Naive B cell (primary cell): ENCODE measurements around the gene MEGF10. TPM values are rescaled to one million over a fixed set of nuclear protein-coding genes. Genes with fewer than 3 reads are reported as not detected.

ENCODE experiments used
- ATAC-seq, 2 donors: fragments of 150-1000 bp; cut with Tn5 transposase; 2 replicates each; pipeline ENCODE4 v1.10.0; 2021; ENCODE audit warnings: low read depth in 2 of 2, mild to moderate bottlenecking in 2 of 2, moderate library complexity in 2 of 2
- DNase-seq: peaks from one replicate; pipeline ENCODE4 v3.0.0; 2022
- H3K27ac Mint-ChIP-seq, 6 donors: one replicate each; pipeline ENCODE4 v1.8.0; 2020 to 2022; ENCODE audit warnings: mild to moderate bottlenecking in 6 of 6, mixed read lengths in 6 of 6, moderate library complexity in 5 of 6, inconsistent platforms in 2 of 6
- H3K27me3 Mint-ChIP-seq, 3 donors: one replicate each; pipeline ENCODE4 v1.8.0; 2021 to 2022; ENCODE audit warnings: mixed read lengths in 3 of 3, mild to moderate bottlenecking in 1 of 3
- H3K36me3 Mint-ChIP-seq, 2 donors: one replicate each; pipeline ENCODE4 v1.8.0; 2020 to 2022; ENCODE audit warnings: mixed read lengths in 2 of 2, inconsistent platforms in 1 of 2, mild to moderate bottlenecking in 1 of 2
- H3K4me1 Mint-ChIP-seq, 3 donors: one replicate each; pipeline ENCODE4 v1.8.0; 2020 to 2022; ENCODE audit warnings: mixed read lengths in 3 of 3, inconsistent platforms in 1 of 3, mild to moderate bottlenecking in 1 of 3, moderate library complexity in 1 of 3
- H3K4me3 Mint-ChIP-seq, 8 donors: one replicate each; pipeline ENCODE4 v1.8.0; 2020 to 2022; ENCODE audit warnings: mild to moderate bottlenecking in 8 of 8, mixed read lengths in 8 of 8, moderate library complexity in 8 of 8, inconsistent platforms in 2 of 8
- H3K9me3 Mint-ChIP-seq, 7 donors: one replicate each; pipeline ENCODE4 v1.8.0; 2020 to 2022; ENCODE audit warnings: mixed read lengths in 7 of 7, mild to moderate bottlenecking in 5 of 7, inconsistent platforms in 2 of 7, moderate library complexity in 1 of 7
- polyA plus RNA-seq, 6 donors: library from polyadenylated mRNA; unstranded; fragments of 300-500 nt; fragmentation: Illumina TruSeq; gene quantifications; one replicate each; pipeline ENCODE4 v1.2.3, GENCODE V29; 2021; ENCODE audit warnings: low read depth in 6 of 6

The MEGF10 gene
- polyA plus RNA-seq, 6 donors from 2014 or later = 0.03 TPM; not detected in 5

- Mint-ChIP-seq H3K27ac (no peak overlapping the region), H3K27me3 (peaks cover 0 to 7% (median 4%) of the 10 kb centered on the region in 3 donors), H3K4me1 (peaks cover 4 to 11% (median 11%) of the 10 kb centered on the region in 3 donors), H3K36me3 (no peaks in the 10 kb centered on the region), H3K9me3 (no peaks in the 10 kb centered on the region), H3K4me3 (no peak overlapping the region)
- DNase-seq = no peak
- ATAC-seq = no peak
Measured at GRCh38 chr5:127419683-127420257, 129.2 kb downstream of the MEGF10 start.

DNA sequence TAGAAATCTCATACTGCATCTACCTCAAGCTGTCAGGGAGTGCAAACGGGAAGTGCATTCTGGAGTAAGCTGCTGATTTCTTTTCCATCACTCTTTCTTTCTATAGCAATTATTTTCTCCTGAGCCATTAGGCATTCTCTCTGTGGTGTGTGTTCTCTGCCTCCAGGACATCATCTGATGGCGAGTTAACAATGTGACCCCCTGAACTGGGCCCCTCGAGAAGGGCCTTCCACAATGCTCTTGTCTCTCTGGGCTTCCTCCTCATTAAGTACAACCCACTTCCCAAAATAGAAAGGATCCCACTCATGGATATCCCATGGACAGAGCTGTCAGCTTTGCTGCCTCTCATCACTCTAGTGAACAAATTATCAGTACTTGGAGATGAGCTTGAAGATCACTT lies 130.2 kb downstream of the MEGF10 start:
- Mint-ChIP-seq H3K36me3 (no peaks in the 10 kb centered on the region), H3K27ac (no peak overlapping the region), H3K27me3 (peaks cover 0 to 7% (median 4%) of the 10 kb centered on the region in 3 donors), H3K9me3 (no peaks in the 10 kb centered on the region), H3K4me1 (peaks cover 4 to 11% (median 11%) of the 10 kb centered on the region in 3 donors), H3K4me3 (no peak overlapping the region)
- DNase-seq = no peak
- ATAC-seq = no peak

GRCh38 chr5:127421471-127421870 lies 130.9 kb downstream of the MEGF10 start:
- H3K4me3 Mint-ChIP-seq = no peak overlapping the region
- H3K4me1 Mint-ChIP-seq = peaks cover 4 to 11% (median 11%) of the 10 kb centered on the region in 3 donors
- DNase-seq = no peak
- H3K27ac Mint-ChIP-seq = peak overlapping the region in 2 of 6 donors; percentile 16 to 73
- no peaks in the 10 kb centered on the region for H3K9me3 Mint-ChIP-seq
- peaks cover 0 to 7% (median 4%) of the 10 kb centered on the region in 3 donors for H3K27me3 Mint-ChIP-seq
- no peaks in the 10 kb centered on the region for H3K36me3 Mint-ChIP-seq
- no peak for ATAC-seq

GRCh38 chr5:127423173-127423798 lies 132.7 kb downstream of the MEGF10 start:
- ATAC-seq (no peak), DNase-seq (no peak)
- Mint-ChIP-seq H3K27me3 (peaks cover 0 to 7% (median 0%) of the 10 kb centered on the region in 3 donors), H3K36me3 (no peaks in the 10 kb centered on the region), H3K27ac (peak overlapping the region in 4 of 6 donors; percentile 11 to 58 (median 48)), H3K4me1 (peaks cover 4 to 11% (median 11%) of the 10 kb centered on the region in 3 donors), H3K4me3 (peak overlapping the region in 3 of 8 donors; percentile 16 to 67 (median 26)), H3K9me3 (no peaks in the 10 kb centered on the region)

- no peaks in the 10 kb centered on the region for H3K9me3 Mint-ChIP-seq
- H3K4me3 Mint-ChIP-seq = no peak overlapping the region
- peak overlapping the region in 1 of 6 donors; percentile 29 for H3K27ac Mint-ChIP-seq
- no peak for ATAC-seq
- DNase-seq = no peak
- H3K27me3 Mint-ChIP-seq = peaks cover 0 to 4% (median 0%) of the 10 kb centered on the region in 3 donors
- H3K36me3 Mint-ChIP-seq = no peaks in the 10 kb centered on the region
- H3K4me1 Mint-ChIP-seq = peaks cover 4 to 11% (median 11%) of the 10 kb centered on the region in 3 donors
Measured at GRCh38 chr5:127425037-127425436, 134.4 kb downstream of the MEGF10 start.

DNA sequence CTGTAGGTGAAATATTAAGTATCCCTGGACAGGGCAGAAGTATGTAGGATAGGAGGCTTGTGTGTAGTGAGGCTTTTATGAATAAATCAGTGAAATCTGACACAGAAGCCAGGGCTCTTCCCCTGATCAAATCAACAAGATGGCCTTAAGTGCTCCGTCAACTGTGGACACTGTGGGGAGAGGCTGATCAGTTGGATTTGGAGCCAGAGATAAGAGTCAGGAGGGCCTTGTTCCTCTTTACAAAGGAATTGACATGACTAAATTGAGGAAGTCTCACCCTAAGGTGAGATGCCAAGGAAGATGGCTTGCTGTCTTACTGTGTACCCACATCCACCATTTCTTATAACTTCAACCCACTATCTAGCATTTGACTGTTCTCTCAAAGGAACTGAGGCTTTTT lies 135.3 kb downstream of the MEGF10 start:
- H3K36me3 Mint-ChIP-seq = no peaks in the 10 kb centered on the region
- no peak overlapping the region for H3K27ac Mint-ChIP-seq
- no peak overlapping the region for H3K4me3 Mint-ChIP-seq
- H3K27me3 Mint-ChIP-seq = peaks cover 0 to 4% (median 0%) of the 10 kb centered on the region in 3 donors
- ATAC-seq = no peak
- H3K9me3 Mint-ChIP-seq = no peaks in the 10 kb centered on the region
- no peak for DNase-seq
- peaks cover 4 to 11% (median 11%) of the 10 kb centered on the region in 3 donors for H3K4me1 Mint-ChIP-seq

DNA sequence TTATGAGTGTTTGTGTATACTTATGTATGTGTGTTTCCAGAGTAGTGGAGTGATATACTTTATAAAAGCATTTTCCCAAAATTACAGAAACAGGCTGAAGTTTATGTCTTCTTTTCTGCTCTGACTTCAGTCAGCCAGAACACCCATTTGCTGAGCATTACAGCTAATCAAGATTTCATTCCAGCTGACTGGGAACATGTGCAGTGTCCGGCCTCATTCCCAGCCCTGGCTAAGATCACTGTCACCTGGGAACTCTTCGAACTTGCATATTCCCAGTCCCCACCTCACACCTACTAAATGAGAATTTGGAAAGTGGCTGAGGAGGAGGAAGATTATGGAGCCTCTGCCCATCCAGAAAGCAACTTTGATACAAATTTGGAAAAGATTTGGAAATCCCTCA lies 136.1 kb downstream of the MEGF10 start:
- no peaks in the 10 kb centered on the region for H3K36me3 Mint-ChIP-seq
- H3K4me1 Mint-ChIP-seq = peaks cover 4 to 11% (median 11%) of the 10 kb centered on the region in 3 donors
- H3K27me3 Mint-ChIP-seq = peaks cover 0 to 4% (median 0%) of the 10 kb centered on the region in 3 donors

DNA sequence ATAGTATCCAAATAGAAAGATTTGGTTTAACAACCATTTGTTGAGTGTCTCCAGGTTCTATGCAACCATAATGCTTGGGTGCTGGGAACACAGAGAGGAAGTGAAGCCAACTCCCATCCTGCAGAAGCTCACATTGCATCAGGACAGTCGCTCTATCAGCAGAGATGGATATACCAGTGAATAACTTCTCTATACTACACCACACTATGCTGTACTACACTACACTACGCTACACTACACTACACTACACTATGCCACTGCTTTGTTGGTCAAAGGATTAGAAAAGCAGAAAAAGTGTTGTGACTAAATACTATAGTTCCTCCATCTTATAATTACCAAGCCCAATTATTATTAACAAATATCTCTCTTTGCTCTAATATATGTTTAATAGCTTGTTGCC lies 137.7 kb downstream of the MEGF10 start:
- DNase-seq (no peak), ATAC-seq (no peak)
- Mint-ChIP-seq H3K4me3 (no peak overlapping the region), H3K27ac (no peak overlapping the region), H3K27me3 (peaks cover 0 to 4% (median 0%) of the 10 kb centered on the region in 3 donors), H3K9me3 (no peaks in the 10 kb centered on the region), H3K4me1 (peaks cover 0 to 3% (median 2%) of the 10 kb centered on the region in 3 donors), H3K36me3 (no peaks in the 10 kb centered on the region)

More for the DNA sequence above, 136.1 kb downstream of the MEGF10 start:
- ATAC-seq (no peak), DNase-seq (no peak)
- Mint-ChIP-seq H3K4me3 (no peak overlapping the region), H3K9me3 (no peaks in the 10 kb centered on the region), H3K27ac (no peak overlapping the region)

GRCh38 chr5:127428748-127429147 lies 138.2 kb downstream of the MEGF10 start:
- no peak for ATAC-seq

DNA sequence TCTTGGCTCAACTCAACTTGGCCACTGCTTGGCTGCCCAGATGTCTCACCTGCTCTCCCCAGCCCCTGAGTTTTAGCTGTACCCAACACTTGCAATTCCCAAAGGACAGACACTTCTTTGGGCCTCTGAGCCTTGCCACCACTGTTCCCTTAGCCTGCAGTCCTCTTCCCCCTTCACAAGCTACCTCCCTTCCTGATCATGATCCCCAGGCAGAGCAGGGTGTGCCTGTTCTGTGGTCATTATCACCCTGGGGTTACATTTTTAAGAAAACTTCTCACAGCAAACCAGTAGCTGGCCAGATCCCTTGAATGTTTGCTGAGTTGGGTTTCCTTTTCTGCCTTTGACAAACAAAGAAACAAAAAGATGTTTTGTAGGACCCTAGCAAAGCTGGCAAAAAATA lies 139.3 kb downstream of the MEGF10 start:
- H3K4me3 Mint-ChIP-seq = no peak overlapping the region

More at GRCh38 chr5:127428748-127429147, 138.2 kb downstream of the MEGF10 start:
- DNase-seq = no peak
- peaks cover 0 to 4% (median 0%) of the 10 kb centered on the region in 3 donors for H3K27me3 Mint-ChIP-seq
- H3K9me3 Mint-ChIP-seq = no peaks in the 10 kb centered on the region
- no peak overlapping the region for H3K4me3 Mint-ChIP-seq
- H3K27ac Mint-ChIP-seq = no peak overlapping the region
- no peaks in the 10 kb centered on the region for H3K36me3 Mint-ChIP-seq
- H3K4me1 Mint-ChIP-seq = no peaks in the 10 kb centered on the region

GRCh38 chr5:127430627-127431026 lies 140.0 kb downstream of the MEGF10 start:
- H3K4me1 Mint-ChIP-seq = no peaks in the 10 kb centered on the region
- peaks cover 0 to 4% (median 0%) of the 10 kb centered on the region in 3 donors for H3K27me3 Mint-ChIP-seq
- no peak overlapping the region for H3K4me3 Mint-ChIP-seq
- H3K27ac Mint-ChIP-seq = no peak overlapping the region
- no peak for ATAC-seq
- DNase-seq = no peak
- no peaks in the 10 kb centered on the region for H3K36me3 Mint-ChIP-seq
- no peaks in the 10 kb centered on the region for H3K9me3 Mint-ChIP-seq

More for the DNA sequence above, 139.3 kb downstream of the MEGF10 start:
- Mint-ChIP-seq H3K4me1 (no peaks in the 10 kb centered on the region), H3K27ac (no peak overlapping the region), H3K36me3 (no peaks in the 10 kb centered on the region), H3K9me3 (no peaks in the 10 kb centered on the region), H3K27me3 (peaks cover 0 to 4% (median 0%) of the 10 kb centered on the region in 3 donors)
- ATAC-seq = no peak
- DNase-seq = no peak

- Mint-ChIP-seq H3K36me3 (no peaks in the 10 kb centered on the region), H3K27me3 (peaks cover 0 to 9% (median 0%) of the 10 kb centered on the region in 3 donors), H3K4me1 (no peaks in the 10 kb centered on the region), H3K9me3 (no peaks in the 10 kb centered on the region), H3K27ac (no peak overlapping the region), H3K4me3 (no peak overlapping the region)
- DNase-seq = no peak
- no peak for ATAC-seq
Measured at GRCh38 chr5:127431977-127432585, 141.5 kb downstream of the MEGF10 start.

DNA sequence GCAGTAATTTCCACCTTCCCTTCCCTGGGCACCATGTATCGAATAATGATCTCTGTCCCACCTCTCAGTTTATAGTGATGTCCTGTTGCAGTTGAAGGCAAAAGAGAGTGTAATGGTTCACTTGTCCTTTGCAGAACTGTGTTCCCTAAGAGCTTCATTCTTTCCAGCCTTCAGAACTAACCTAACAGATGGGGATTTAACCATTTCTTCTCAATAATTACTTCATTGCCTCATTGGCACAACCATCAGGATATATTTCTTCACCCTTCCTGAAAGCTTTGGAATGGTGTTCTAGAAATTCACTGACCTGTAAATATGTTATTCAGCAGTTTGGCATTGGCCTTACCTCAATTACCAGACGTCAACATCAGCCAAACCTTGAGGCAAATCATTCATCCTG lies 142.9 kb downstream of the MEGF10 start:
- no peak overlapping the region for H3K27ac Mint-ChIP-seq
- DNase-seq (no peak), ATAC-seq (no peak)
- no peaks in the 10 kb centered on the region for H3K9me3 Mint-ChIP-seq
- no peak overlapping the region for H3K4me3 Mint-ChIP-seq
- H3K4me1 Mint-ChIP-seq = no peaks in the 10 kb centered on the region
- peaks cover 0 to 10% (median 5%) of the 10 kb centered on the region in 3 donors for H3K27me3 Mint-ChIP-seq
- H3K36me3 Mint-ChIP-seq = no peaks in the 10 kb centered on the region

- no peaks in the 10 kb centered on the region for H3K9me3 Mint-ChIP-seq
- H3K4me3 Mint-ChIP-seq = no peak overlapping the region
- DNase-seq = no peak
- ATAC-seq = no peak
- H3K27me3 Mint-ChIP-seq = peaks cover 0 to 15% (median 9%) of the 10 kb centered on the region in 3 donors
- no peaks in the 10 kb centered on the region for H3K4me1 Mint-ChIP-seq
- no peaks in the 10 kb centered on the region for H3K36me3 Mint-ChIP-seq
- no peak overlapping the region for H3K27ac Mint-ChIP-seq
Measured at GRCh38 chr5:127434588-127434987, 144.0 kb downstream of the MEGF10 start.
